ENCODE measurements around the gene LPIN3. TPM values are rescaled to one million over a fixed set of nuclear protein-coding genes. Genes with fewer than 3 reads are reported as not detected.
A peak's percentile ranks its signal among the peaks of the same experiment; 100 is the strongest.

The LPIN3 gene
- total RNA-seq, 1 donor from 2014 or later: 2.8 TPM

GRCh38 chr20:41405436-41405835 is 64.8 kb downstream of the LPIN3 start:
- H3K36me3 ChIP-seq: no peaks in the 10 kb centered on the region

DNA sequence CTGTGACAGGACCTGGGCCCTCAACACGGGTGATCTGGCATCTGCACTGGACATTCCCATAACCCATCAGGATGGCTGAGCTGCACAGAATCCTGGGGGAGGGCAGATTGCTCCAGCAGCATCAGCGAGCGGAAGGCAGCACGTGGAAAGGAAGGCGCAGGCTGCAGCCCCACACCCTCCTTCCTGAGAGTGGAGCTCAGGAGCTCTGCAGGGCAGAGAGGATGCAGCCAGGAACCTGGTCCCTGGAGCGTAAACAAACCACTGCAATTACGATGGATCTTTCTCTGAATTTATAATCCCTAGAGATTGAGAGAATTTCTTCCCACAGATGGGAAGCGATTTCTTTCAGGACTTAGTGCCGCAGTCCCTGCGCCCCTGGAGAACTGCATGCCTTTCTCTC is 65.7 kb downstream of the LPIN3 start:
- no peak overlapping the region for H3K4me3 ChIP-seq
- H3K27me3 Mint-ChIP-seq (ENCODE audit: insufficient read depth, low read depth): peaks cover 2% of the 10 kb centered on the region
- no peak overlapping the region for H3K4me3 Mint-ChIP-seq
- H2AFZ ChIP-seq (replicated peaks): no peak overlapping the region
- TF ChIP-seq, protein P1, sequence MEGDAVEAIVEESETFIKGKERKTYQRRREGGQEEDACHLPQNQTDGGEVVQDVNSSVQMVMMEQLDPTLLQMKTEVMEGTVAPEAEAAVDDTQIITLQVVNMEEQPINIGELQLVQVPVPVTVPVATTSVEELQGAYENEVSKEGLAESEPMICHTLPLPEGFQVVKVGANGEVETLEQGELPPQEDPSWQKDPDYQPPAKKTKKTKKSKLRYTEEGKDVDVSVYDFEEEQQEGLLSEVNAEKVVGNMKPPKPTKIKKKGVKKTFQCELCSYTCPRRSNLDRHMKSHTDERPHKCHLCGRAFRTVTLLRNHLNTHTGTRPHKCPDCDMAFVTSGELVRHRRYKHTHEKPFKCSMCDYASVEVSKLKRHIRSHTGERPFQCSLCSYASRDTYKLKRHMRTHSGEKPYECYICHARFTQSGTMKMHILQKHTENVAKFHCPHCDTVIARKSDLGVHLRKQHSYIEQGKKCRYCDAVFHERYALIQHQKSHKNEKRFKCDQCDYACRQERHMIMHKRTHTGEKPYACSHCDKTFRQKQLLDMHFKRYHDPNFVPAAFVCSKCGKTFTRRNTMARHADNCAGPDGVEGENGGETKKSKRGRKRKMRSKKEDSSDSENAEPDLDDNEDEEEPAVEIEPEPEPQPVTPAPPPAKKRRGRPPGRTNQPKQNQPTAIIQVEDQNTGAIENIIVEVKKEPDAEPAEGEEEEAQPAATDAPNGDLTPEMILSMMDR (IDR thresholded peaks at IDR 0.05): no peak
- TF ChIP-seq EZH2phosphoT487 (IDR thresholded peaks at IDR 0.05) (no peak), EZH2 (IDR thresholded peaks at IDR 0.05) (no peak)
- H3K9ac ChIP-seq: no peak overlapping the region
- no peak for DNase-seq (ENCODE audit: low spot score)
- H3K79me2 ChIP-seq (ENCODE audit: low read depth): no peaks in the 10 kb centered on the region
- H4K20me1 ChIP-seq (ENCODE audit: low read depth): no peaks in the 10 kb centered on the region
- peak overlapping the region; percentile 83 for H3K27ac Mint-ChIP-seq
- H3K9me3 ChIP-seq (ENCODE audit: low read depth): no peaks in the 10 kb centered on the region
- no peaks in the 10 kb centered on the region for H3K9me3 Mint-ChIP-seq
- H3K4me1 ChIP-seq: no peaks in the 10 kb centered on the region
- H3K4me2 ChIP-seq: no peak overlapping the region
- no peaks in the 10 kb centered on the region for H3K36me3 ChIP-seq
- H3K4me1 Mint-ChIP-seq: peaks cover 9% of the 10 kb centered on the region
- H3K27me3 ChIP-seq: no peaks in the 10 kb centered on the region
- H3K36me3 Mint-ChIP-seq: peaks cover 44% of the 10 kb centered on the region
- no peaks in the 10 kb centered on the region for H3F3A ChIP-seq (ENCODE audit: low read depth)
- no peak overlapping the region for H3K27ac ChIP-seq

More at GRCh38 chr20:41405436-41405835, 64.8 kb downstream of the LPIN3 start:
- TF ChIP-seq, protein P1 (IDR thresholded peaks at IDR 0.05): no peak
- TF ChIP-seq EZH2phosphoT487 (IDR thresholded peaks at IDR 0.05) (no peak), EZH2 (IDR thresholded peaks at IDR 0.05) (no peak)
- no peak for DNase-seq (ENCODE audit: low spot score)
- H3K4me3 Mint-ChIP-seq: no peak overlapping the region
- Histone ChIP-seq H3K4me3 (no peak overlapping the region), H3K27ac (no peak overlapping the region), H3K79me2 (ENCODE audit: low read depth) (no peaks in the 10 kb centered on the region), H2AFZ (replicated peaks) (no peak overlapping the region), H3K9me3 (ENCODE audit: low read depth) (no peaks in the 10 kb centered on the region), H3K9ac (no peak overlapping the region), H3K4me1 (no peaks in the 10 kb centered on the region), H4K20me1 (ENCODE audit: low read depth) (no peaks in the 10 kb centered on the region), H3F3A (ENCODE audit: low read depth) (no peaks in the 10 kb centered on the region), H3K27me3 (no peaks in the 10 kb centered on the region), H3K4me2 (no peak overlapping the region)
- peaks cover 2% of the 10 kb centered on the region for H3K27me3 Mint-ChIP-seq (ENCODE audit: insufficient read depth, low read depth)
- peaks cover 9% of the 10 kb centered on the region for H3K4me1 Mint-ChIP-seq
- H3K36me3 Mint-ChIP-seq: peaks cover 38% of the 10 kb centered on the region
- H3K27ac Mint-ChIP-seq: no peak overlapping the region
- H3K9me3 Mint-ChIP-seq: no peaks in the 10 kb centered on the region

DNA sequence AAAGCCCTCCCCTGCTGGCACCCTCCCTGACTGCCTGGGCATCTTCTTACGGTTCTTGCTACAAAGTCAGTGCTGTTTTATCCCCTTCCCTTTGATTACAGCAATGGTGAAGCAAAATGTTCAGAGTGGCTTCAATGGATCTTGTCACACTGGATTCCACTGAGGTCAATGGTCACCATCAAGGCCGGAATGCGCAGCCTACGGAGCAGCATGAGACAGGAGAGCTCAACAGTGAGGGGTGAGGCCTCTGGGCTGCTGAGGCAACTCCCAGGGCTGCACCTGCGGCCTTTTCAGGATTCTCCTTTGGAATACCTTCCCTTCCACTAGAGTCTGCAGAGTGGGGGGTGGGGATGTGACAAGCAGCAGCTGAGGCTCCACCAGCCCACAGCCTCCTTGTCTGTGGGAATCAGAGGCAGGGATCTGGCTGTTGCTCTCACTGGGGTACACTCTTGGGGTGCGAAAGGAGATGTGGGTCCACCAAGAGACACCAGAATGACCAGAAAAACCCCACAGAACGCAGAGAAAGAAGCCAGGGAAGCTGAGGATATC is 66.3 kb downstream of the LPIN3 start:
- H2AFZ ChIP-seq (replicated peaks): no peak overlapping the region
- Mint-ChIP-seq H3K27ac (peak overlapping the region; percentile 83), H3K36me3 (peaks cover 41% of the 10 kb centered on the region), H3K4me1 (peaks cover 9% of the 10 kb centered on the region), H3K27me3 (ENCODE audit: insufficient read depth, low read depth) (peaks cover 2% of the 10 kb centered on the region), H3K9me3 (no peaks in the 10 kb centered on the region), H3K4me3 (no peak overlapping the region)
- no peak for DNase-seq (ENCODE audit: low spot score)
- no peaks in the 10 kb centered on the region for H4K20me1 ChIP-seq (ENCODE audit: low read depth)
- no peaks in the 10 kb centered on the region for H3K27me3 ChIP-seq
- TF ChIP-seq, protein P1 (IDR thresholded peaks at IDR 0.05): no peak
- no peak overlapping the region for H3K4me2 ChIP-seq
- no peak overlapping the region for H3K9ac ChIP-seq
- H3F3A ChIP-seq (ENCODE audit: low read depth): peaks cover 3% of the 10 kb centered on the region
- H3K79me2 ChIP-seq (ENCODE audit: low read depth): no peaks in the 10 kb centered on the region
- no peak overlapping the region for H3K27ac ChIP-seq
- H3K4me3 ChIP-seq: no peak overlapping the region
- H3K36me3 ChIP-seq: peaks cover 5% of the 10 kb centered on the region
- no peaks in the 10 kb centered on the region for H3K4me1 ChIP-seq
- H3K9me3 ChIP-seq (ENCODE audit: low read depth): no peaks in the 10 kb centered on the region
